ENCODE measurements around the gene COL5A2.

The COL5A2 gene

DNA sequence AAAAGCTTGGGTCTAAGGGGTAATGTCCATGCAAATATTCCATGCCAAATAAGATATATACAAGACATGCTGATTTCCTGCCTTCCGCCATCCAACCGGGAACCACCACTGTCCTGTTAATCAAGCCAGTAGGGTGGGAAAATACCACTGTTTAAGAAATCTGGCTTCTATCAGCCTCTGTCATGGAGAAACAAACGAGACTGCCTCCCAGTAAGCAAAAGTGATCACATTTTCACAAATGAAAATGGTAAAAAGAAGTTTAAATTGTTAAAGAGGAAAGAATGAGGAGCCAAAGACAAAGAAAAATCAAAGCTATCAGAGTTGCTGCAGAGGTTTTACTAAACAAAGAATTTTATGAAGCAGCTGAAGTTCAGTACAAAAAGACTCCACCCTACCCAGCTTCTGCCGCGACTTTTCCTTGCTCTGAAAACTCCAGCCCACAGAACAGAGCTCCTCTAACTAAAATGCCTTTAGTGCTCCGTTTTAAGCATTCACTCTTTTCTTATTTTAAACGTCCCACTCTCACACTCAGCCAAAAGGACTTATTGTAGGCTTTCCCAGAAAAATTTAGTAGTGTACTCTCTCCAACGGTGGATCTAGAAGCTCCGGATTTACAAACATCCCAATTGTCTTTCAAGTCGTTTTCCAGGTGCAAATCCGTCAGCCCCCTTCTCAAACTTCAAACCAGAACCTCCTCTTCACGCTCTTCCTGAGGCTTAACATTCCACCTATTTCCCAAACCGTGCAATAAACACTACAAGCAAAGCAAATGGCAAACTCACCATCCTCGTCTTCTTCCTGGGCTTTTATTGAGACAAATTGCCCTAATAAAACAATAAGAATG lies 613 bp downstream of the COL5A2 start:
- peak; percentile 81 for DNase-seq

- DNase-seq, result no peak
Measured at GRCh38 chr2:189178054-189178453, 1.5 kb downstream of the COL5A2 start.

- DNase-seq, result peak; percentile 65
Measured at GRCh38 chr2:189177251-189177840, 2.2 kb downstream of the COL5A2 start.

DNA sequence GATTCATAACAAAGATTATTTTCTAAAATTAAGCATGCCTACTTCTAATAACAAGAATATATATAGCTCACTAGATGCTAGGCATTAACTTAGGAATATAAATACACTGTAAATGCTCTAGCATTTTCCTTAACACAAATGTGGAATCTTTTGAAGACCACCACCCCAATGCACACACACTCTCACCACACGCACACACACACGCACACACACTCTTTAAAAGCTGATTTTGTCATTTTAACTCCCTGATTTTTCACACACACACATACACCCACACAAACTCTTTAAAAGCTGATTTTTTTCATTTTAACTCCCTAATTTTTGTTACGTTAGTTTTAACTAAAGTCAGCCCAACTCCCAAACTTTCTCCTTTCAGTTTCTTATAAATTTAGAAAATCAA lies 3.0 kb downstream of the COL5A2 start:
- DNase-seq, result no peak

DNA sequence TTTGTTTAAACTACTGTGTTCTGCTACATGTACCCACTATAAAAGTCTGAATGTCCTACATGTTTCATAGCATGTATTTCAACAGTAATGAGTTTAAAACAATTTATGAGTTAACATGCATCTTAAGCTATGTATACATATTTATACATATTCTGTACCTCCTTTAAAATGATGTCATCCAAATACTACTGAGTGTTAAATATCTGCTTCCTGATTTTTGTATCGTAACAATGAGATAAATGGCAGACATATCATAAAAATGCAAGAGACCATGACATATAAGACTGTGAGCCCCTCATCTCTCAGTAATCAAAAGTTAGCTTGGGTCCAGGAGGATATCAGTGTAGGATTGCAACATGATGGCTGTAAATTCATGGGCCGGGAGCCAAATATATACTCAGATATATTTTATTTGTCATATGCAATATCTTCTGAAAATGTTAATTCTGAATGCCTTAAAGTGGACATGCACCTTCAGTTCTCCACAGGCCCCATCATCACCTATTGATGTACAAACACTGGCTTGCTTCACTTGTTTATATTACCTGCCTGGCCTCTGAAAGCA lies 3.6 kb downstream of the COL5A2 start:
- DNase-seq, result no peak

DNA sequence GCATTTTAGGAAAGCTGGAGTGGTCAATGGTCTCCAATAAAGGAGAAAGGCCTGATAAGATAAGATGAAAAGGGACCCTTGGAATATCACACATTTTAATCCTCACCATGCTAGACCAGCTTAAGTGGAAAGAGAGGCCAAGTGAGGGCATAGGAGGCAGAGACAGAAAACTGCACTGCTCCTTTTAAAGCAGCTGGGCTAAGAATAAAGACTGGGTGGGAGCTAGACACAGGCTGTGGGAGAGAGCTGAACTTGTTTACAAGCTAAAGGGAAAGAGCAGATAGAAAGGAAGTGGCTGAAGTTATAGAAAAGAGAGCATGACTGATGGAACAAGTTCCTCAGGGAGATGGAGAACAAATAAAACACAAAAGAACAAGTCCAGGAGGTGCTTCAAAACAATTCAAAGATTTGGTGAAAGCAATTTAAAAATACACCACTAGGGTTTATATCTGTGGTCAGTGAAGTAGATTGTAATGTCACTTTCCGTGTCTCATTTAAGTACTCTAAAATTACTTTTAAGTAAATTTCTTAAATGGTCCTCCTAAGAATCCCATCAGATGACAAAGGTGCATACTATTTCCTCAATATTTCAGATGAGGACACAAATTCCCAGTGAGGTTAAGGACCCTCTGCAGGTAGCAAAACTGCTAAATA lies 7.5 kb downstream of the COL5A2 start:
- DNase-seq, result no peak

GRCh38 chr2:189168856-189169499 lies 10.6 kb downstream of the COL5A2 start:
- no peak for DNase-seq

DNA sequence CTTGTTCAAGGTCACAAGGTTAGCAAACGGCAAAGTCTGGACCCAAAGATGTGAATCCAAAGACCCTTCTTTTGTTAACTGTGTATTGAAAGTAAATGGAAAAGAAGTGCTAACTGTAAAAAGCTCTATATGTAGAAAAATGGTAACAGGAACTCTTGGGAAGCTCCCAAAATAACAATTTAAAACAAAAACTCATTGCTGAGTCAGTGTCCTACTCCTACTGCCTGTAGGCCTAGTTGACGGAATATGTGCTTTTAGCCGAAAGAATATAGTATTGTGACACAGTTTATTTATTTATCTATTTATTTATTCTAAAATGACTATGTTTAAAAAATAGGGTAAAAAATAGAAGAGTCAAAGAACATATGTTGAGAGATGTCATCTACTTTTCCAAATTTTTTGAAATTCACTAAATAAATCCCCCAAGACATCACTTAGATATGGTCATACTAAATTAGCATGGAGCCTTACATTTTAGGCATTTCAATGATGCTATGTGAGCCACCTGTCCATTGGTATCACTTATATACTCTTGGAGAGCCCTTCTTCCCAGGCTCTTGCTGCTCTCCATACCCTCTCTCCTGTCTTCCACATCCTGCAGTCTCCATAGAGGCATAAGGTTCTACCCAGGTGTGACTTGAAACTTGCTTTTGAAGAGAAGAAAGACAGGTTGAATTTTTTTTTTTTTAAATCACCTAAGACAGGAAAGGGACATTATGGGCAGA lies 13.7 kb downstream of the COL5A2 start:
- no peak for DNase-seq

DNA sequence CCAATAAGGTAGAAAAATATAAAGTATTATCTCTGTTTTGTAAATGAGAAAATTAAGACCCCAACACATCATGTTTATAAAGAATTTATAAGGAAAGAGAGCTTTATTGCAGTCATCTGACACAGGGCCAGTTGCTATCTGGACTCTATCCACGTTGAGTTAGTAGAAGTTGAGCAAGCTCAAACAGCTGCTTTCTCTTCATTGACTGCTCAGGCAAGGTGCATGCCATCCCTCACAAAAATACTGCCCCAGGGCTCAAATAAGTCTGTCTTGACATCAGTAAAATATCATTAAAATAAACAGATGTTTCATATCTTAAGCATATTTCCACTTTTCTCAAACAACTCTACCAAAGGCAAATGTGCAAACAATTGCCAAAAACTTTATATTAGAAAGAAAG lies 14.8 kb downstream of the COL5A2 start:
- no peak for DNase-seq

GRCh38 chr2:189163889-189164288 lies 15.7 kb downstream of the COL5A2 start:
- peak; percentile 76 for DNase-seq

GRCh38 chr2:189162566-189162965 lies 17.0 kb downstream of the COL5A2 start:
- DNase-seq, result no peak

- no peak for DNase-seq
Measured at GRCh38 chr2:189161894-189162293, 17.7 kb downstream of the COL5A2 start.

DNA sequence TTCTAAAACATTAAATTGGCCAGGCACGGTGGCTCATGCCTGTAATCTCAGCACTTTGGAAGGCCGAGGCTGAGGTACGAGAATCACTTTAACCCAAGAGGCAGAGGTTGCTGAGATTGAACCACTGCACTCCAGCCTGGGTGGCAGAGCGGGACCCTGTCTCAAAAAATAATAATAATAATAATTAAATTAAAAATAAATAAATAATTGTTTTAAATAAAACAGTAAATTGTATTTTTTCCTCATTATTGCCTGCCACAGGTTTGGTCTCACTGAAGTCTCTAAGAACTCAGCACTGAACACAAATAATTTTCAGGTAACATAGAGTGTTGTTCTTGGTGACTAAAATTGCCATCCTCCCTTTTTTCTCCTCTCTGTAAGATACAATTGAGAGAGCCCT lies 19.8 kb downstream of the COL5A2 start:
- no peak for DNase-seq

DNA sequence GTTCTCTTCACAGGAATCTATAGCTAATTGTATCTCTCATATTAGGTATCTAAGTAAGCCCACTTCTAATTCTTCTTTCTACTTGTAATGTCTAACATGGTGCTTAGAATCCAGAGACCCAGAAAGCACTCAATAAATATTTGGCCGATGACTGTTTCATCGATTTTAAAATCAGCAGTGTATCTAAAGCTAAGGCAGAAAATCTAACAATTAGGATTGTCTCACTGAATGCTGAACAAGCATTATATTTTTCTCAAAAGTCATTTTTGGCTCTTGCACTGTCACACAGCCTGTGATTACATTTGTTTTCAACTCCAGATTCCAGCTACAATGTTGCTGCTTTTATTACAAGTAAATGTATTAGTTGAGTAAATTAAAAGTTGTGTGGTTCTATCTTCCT lies 20.3 kb downstream of the COL5A2 start:
- no peak for DNase-seq

- DNase-seq, result no peak
Measured at GRCh38 chr2:189157939-189158338, 21.6 kb downstream of the COL5A2 start.

- DNase-seq, result peak; percentile 53
Measured at GRCh38 chr2:189157456-189157855, 22.1 kb downstream of the COL5A2 start.

- no peak for DNase-seq
Measured at GRCh38 chr2:189155795-189156194, 23.8 kb downstream of the COL5A2 start.

DNA sequence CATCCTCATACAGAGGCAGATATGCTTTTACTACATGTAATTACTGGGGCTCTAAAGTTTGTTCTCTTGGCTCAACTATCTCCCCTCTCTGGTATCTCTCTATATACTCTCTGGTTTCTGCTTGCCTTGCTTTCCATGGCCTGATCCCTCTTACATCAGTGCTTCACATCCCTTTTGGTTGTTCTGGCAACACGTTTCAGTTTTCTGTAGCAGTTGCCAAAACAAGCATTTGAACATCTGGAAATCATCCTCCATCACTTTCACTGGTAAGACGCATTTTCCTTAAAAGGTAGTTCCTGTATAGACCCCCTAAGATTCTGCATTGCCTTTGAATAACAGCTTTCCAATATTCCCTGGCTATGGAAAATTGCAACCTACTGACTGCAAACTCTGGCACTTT lies 25.9 kb downstream of the COL5A2 start:
- DNase-seq, result peak; percentile 85

GRCh38 chr2:189152483-189152882 lies 27.1 kb downstream of the COL5A2 start:
- DNase-seq, result no peak

GRCh38 chr2:189151906-189152305 lies 27.7 kb downstream of the COL5A2 start:
- no peak for DNase-seq

DNA sequence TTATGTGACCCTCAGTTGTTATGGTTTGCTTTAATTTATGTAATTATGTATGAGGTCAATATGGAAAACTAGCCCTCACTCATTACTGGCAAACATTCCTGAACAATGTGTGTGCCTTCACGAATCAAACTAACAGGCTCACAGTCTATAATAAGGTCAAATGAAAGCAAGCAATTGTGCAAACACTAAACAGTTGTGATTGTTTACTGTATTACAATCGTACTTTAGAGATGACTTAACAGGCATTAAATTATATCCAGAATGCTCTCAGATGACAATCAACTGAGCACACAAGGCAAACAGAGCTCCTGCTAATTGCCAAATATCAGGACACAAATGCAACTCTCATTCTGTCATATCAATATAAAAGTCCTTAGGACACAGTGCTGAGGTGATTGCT lies 29.5 kb downstream of the COL5A2 start:
- DNase-seq, result peak; percentile 67

- no peak for DNase-seq
Measured at GRCh38 chr2:189147989-189148388, 31.6 kb downstream of the COL5A2 start.

Measured in fibroblast of skin of abdomen (primary cell).